HL-60 (cell line): ENCODE results near the gene C2CD4D.

ENCODE experiments used
- CTCF ChIP-seq: IDR thresholded peaks from one replicate; pipeline ENCODE4 v1.5.1; 2011; ENCODE audit warnings: low read length, control low read depth, inconsistent platforms; ENCODE audit not compliant: insufficient read depth
- POLR2AphosphoS5 ChIP-seq: IDR thresholded peaks from 2 replicates; pipeline ENCODE4 v1.6.1; 2012; ENCODE audit warnings: low read depth
- TF ChIP-seq, protein P1 (sequence below): IDR thresholded peaks from 2 replicates; pipeline ENCODE4 v1.6.1; 2012; ENCODE audit warnings: low read depth; ENCODE audit not compliant: insufficient replicate concordance

GRCh38 chr1:151858030-151858746 lies 18.6 kb upstream of the C2CD4D start:
- TF ChIP-seq CTCF (no peak), POLR2AphosphoS5 (no peak)
- TF ChIP-seq, protein P1, sequence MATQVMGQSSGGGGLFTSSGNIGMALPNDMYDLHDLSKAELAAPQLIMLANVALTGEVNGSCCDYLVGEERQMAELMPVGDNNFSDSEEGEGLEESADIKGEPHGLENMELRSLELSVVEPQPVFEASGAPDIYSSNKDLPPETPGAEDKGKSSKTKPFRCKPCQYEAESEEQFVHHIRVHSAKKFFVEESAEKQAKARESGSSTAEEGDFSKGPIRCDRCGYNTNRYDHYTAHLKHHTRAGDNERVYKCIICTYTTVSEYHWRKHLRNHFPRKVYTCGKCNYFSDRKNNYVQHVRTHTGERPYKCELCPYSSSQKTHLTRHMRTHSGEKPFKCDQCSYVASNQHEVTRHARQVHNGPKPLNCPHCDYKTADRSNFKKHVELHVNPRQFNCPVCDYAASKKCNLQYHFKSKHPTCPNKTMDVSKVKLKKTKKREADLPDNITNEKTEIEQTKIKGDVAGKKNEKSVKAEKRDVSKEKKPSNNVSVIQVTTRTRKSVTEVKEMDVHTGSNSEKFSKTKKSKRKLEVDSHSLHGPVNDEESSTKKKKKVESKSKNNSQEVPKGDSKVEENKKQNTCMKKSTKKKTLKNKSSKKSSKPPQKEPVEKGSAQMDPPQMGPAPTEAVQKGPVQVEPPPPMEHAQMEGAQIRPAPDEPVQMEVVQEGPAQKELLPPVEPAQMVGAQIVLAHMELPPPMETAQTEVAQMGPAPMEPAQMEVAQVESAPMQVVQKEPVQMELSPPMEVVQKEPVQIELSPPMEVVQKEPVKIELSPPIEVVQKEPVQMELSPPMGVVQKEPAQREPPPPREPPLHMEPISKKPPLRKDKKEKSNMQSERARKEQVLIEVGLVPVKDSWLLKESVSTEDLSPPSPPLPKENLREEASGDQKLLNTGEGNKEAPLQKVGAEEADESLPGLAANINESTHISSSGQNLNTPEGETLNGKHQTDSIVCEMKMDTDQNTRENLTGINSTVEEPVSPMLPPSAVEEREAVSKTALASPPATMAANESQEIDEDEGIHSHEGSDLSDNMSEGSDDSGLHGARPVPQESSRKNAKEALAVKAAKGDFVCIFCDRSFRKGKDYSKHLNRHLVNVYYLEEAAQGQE, result no peak
